GM11168 (cell line): ENCODE data around the gene FRG1.
"Not testable (repeated sequence)": the region's sequence is repeated elsewhere in the genome, so short reads cannot be mapped to it uniquely, and the experiment has no call there.

Source experiments
- in situ Hi-C: fragments of 300-500 bp; cut with MboI; formaldehyde crosslinking; loops from one replicate; pipeline ENCODE4 v1.12.0; 2022; ENCODE audit warnings: low sequenced_read_pairs; ENCODE audit not compliant: unreplicated experiment

Gene FRG1

DNA sequence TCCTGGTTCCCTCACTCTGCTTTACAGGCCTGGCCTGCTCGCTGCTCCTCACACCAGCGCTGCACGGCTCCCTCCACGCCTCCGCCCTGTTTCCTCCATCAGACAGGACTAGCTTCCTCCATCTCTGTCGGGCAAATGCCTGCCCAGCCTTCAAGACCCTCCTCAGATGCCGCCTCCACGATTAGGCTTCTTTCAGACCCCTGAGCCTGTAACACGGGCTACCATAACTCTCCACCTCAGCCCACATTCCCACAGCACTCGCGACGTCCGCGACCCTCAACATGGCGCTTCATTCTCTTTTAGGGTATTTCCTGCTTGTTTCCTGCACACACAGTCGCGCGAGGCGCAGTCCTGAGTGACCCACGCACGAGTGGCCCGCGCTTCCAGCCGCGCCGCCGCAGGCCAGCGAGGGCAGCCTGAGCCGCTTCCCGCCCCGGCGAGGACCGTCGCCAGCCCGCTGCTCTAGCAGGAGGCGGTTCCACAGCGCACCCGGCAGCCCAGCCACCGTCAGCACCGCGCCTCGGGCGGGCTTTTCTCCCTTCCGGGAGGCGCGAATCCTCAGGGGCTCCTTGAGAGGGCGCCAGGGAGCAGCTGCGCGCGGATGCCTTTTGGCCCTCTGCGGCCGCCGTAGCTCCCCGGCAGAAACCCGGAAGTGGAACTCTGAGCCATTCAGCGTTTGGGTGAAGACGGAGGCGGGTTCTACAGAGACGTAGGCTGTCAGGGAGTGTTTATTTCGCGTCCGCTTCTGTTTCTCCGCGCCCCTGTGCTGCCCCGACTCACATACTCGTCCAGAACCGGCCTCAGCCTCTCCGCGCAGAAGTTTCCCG, at the start of gene FRG1:
TSS of gene FRG1 (plus strand) at position 695 of the 827 bp plus-strand sequence. CDS start 138 bp downstream, outside the sequence.
- in situ Hi-C loops: no loop called here

- in situ Hi-C loops: no loop called here
Measured at GRCh38 chr4:189897667-189898066, 43.0 kb upstream of the FRG1 start.

- in situ Hi-C loops: not testable (repeated sequence)
Measured at GRCh38 chr4:189899481-189900015, 41.1 kb upstream of the FRG1 start.

GRCh38 chr4:189904420-189905027, 36.1 kb upstream of the FRG1 start:
- in situ Hi-C loops: not testable (repeated sequence)

GRCh38 chr4:189912170-189912569, 28.5 kb upstream of the FRG1 start:
- in situ Hi-C loops: no loop called here

DNA sequence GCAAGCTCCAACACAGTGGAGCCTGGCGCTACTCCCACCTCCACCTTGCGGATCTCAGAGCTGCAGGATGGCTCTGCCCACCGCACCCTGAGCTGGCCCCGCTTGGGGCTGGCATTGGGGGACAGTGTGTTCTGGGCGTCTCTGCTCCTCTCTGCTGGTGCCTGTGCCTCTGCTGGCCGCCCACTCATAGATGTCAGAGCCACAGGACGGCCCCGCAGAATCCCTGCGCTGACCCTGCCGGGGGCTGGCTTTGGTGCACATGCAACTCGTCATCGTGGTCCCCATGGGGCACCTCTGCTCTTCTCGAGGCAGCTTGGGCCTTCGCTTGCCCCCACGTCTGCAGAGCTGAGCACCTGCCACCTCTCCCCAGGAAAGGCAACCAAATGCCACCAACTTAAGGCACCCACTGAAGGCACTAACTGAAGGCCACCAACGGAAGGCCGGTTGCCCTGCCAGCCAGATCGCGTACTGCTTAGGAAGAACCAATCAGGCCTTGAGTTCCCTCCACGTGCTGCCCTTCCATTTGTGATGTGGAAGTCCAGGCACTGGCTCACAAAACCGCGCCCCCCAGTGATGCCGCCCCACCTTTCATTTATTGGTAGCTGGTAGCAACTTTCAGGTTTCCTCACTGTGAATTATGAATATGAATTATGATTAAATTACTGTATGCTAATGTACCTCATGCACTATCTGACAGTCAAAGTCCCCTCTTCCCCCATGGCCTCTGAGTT, 23.3 kb upstream of the FRG1 start:
- in situ Hi-C loops: no loop called here

- in situ Hi-C loops: no loop called here
Measured at GRCh38 chr4:189921058-189921457, 19.6 kb upstream of the FRG1 start.

DNA sequence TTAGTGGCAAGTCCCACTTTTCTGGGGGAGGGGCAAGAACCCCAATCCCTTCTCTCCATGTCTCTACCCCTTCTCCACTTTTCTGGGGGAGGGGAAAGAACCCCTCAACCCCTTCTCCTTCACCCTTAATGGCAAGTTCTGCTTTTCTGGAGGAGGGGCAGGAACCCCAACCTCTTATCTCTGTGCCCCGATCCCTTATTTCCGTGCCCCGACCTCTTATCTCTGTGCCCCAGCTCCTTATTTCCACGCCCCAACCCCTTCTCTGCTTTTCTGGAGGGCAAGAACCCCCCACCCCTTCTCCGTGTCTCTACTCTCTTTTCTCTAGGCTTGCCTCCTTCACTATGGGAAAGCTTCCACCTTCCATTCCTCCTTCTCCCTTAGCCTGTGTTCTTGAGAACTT, 13.9 kb upstream of the FRG1 start:
- in situ Hi-C loops: not testable (repeated sequence)

DNA sequence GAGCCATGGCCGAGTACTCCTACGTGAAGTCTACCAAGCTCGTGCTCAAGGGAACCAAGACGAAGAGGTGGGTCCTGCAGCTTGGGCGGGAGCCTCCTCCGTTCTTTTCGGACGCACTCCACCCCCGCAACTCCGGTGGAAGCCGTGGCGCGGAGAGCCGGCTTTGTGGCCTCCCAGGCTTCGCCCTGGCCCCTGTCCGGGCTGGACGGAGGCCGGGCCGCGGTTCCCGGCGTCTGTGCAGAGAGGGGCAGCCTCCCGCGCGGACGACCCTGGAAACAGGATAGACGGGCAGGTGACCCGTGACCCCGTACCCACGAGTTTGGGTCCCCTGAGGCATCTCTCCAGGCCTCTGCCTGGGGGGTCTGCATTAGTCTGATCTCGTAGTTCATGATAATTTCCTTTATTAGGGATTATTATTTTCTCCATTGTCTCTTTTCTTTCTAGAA, 356 bp downstream of the FRG1 start:
- in situ Hi-C loops: no loop called here

DNA sequence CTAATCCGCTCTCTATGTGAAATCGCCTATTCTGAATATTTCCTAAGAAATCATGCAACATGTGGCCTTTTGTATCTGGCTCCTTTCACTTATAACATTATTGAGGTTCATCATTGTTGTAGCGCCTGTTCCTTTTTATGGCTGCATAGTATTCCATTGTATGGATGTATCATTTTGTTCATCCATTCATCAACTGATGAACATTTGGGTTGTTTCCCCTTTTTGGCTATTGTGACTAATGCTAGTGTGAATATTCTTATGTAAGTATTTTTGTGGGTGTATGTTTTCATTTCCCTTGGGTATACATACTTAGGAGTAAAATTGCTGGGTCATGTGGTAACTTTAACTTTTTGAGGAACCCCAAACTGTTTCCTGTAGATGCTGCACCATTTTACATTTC, 1.7 kb downstream of the FRG1 start:
- in situ Hi-C loops: not testable (repeated sequence)

GRCh38 chr4:189944077-189944476, 3.4 kb downstream of the FRG1 start:
- in situ Hi-C loops: not testable (repeated sequence)

- in situ Hi-C loops: not testable (repeated sequence)
Measured at GRCh38 chr4:189946906-189947305, 6.2 kb downstream of the FRG1 start.

DNA sequence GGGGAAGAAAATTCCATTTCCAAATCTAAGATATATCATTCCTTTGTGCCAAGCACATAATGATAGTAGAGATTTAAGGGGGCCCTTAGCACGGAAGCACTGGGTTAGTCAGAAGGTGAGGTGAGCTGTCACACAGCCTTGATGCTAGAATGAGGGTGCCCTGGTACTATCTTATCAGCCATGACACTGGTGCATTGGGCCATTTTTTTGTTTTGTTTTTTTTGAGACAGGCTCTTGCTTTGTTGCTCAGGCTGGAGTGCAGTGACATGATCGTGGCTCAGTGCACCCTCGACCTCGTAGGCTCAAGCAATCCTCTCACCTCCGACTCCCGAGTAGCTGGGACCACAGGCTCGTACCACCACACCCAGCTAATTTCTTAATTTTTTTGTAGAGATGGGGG, 7.8 kb downstream of the FRG1 start:
- in situ Hi-C loops: not testable (repeated sequence)

- in situ Hi-C loops: not testable (repeated sequence)
Measured at GRCh38 chr4:189969291-189969690, 28.6 kb downstream of the FRG1 start.

DNA sequence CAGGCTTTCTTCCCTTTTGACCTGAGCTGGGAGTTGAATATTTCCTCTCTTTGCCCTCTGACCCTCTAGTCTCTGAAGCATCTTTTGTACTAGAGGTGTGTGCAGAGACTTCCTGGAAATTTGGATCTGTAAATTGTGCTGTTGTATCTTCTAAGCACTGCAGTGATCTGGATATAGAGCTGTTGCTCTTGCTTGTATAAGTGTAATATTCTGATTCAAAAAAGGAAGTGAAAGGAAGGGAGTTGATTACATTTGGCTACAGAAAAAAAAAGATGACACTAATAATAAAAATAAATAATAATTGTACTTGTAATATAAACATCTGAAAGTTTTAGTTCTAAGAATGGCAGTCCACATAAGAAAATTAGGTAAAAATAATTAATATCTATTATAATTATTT, 33.0 kb downstream of the FRG1 start:
- in situ Hi-C loops: no loop called here

DNA sequence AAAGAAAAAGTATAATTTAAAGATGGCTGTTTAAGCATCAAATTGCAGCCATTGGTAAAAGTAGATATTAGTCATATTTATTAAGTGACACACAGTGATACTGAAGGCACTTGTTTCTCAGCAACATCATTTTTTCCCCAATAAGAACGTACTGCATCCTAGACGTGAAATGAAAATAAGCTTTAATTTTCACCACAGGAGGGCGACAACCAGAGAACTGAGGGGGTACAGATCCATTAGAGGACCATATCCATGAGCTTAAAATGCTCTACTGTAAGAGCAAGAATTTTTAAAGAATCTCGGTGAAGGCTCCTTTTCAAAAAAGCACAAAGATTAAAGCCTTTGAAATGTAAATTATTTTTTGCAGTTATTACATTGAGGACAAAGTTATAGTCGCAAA, 33.4 kb downstream of the FRG1 start:
- in situ Hi-C loops: no loop called here

DNA sequence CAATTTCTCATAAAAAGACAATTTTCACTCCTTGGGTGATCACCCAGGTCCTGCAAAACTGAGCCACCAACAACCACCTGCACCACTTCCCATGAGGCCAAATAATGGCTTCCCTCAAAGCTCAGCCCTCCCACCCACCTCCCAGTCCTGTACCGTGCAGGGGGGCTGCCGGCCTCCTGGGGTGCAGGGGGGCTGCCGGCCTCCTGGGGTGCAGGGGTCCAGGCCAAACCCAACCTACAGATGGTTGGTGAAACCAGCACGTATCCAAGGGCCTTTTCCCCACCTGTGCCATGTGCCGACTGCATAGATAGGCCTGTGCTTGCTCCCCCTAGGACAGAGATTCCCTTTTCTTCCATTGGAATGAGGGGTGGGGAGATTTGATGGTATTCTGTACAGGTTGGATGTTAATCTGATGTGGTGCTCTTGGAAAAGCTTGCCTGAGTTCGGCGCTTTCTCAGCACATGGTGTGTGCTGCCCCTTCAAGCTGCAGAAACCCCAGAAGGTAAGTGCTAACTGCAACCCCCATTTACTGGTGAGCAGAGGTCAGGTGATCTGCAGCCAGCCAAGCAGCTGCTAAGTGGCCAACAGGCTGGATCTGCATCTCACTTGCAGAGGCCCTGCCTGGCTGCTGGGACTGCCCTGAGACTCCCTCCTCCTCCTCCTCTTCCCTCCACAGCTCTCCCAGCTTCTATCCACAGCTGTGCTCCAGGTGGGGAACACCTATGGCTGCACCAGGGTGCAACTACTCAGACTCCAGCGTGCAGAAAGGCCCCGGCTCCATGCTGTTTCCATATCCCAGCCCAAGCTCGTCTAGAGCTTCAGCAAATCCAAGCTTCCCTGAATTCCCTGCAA, 38.8 kb downstream of the FRG1 start:
- in situ Hi-C loops: no loop called here

GRCh38 chr4:189980292-189980691, 39.6 kb downstream of the FRG1 start:
- in situ Hi-C loops: not testable (repeated sequence)

DNA sequence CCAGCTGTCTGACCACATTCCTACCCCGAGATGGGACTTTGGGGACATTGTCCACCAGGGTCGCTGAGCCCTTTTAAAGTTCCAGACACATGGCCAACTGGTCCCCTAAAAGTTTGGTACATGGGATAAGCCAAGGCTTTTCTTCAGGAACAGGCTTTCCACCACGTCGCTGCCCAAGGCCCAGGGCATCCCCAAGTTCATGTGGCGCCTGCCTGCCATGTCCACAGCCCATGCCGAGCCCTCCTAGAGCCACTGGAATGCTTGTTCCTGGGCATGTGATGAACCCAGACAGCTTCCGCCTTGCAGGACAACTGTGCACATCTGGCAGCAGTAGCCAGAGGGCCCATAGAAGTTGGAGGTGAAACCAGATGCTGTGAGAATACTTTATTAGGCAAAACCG, 41.3 kb downstream of the FRG1 start:
- in situ Hi-C loops: no loop called here
